Erythroblast (primary cell): ENCODE data around the gene DNAJC16.

Source experiments
- GATA1 ChIP-seq: IDR thresholded peaks from 2 replicates; pipeline ENCODE4 v1.6.1; 2011; ENCODE audit warnings: low read depth, mild to moderate bottlenecking, control low read depth, low read length, moderate library complexity
- POLR2A ChIP-seq: IDR thresholded peaks from 2 replicates; pipeline ENCODE4 v1.6.1; 2011; ENCODE audit warnings: mild to moderate bottlenecking, low read length

- TF ChIP-seq POLR2A (no peak), GATA1 (no peak)
These were observed 30.4 kb downstream of the DNAJC16 start for GRCh38 chr1:15557008-15557407.
